GM18867 (cell line): ENCODE results near the gene ERC1.
"Not testable (repeated sequence)": the region's sequence is repeated elsewhere in the genome, so short reads cannot be mapped to it uniquely, and the experiment has no call there.

Source experiments
- ATAC-seq: cut with Tn5 transposase; IDR thresholded peaks from one replicate; pipeline ENCODE4 v1.9.1; 2021; ENCODE audit warnings: mild to moderate bottlenecking, moderate library complexity; ENCODE audit not compliant: unreplicated experiment

ERC1 gene

DNA sequence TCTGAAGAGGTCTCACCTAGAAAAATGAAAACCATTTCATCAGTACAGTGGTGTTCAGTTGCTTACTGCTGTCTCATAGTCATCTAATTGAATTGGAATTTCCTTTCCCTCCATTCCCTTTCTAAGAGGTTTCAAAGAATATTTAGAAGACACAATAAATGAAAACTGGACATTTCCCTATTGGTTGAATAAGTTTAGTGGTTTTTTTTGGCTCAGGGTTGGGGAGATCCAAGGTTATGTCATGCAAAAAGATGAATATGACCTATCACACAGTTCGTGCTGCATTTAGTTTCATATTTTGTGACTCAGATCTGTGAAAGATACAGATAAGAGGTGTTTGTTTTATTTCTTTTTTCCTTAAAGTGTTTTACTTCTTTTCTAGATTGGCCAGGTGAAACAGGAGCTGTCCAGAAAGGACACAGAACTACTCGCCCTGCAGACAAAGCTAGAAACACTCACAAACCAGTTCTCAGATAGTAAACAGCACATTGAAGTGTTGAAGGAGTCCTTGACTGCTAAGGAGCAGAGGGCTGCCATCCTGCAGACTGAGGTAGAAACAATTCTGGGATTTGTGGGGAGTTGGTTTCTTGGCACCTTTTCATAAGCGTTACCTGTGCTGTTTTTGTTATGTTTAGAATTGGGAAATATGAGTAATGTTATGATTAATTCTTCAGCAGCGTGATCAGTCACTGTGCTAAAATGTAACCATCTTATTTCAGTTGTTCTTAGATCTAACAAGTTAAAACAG is 124.6 kb downstream of the ERC1 start:
- ATAC-seq: no peak

DNA sequence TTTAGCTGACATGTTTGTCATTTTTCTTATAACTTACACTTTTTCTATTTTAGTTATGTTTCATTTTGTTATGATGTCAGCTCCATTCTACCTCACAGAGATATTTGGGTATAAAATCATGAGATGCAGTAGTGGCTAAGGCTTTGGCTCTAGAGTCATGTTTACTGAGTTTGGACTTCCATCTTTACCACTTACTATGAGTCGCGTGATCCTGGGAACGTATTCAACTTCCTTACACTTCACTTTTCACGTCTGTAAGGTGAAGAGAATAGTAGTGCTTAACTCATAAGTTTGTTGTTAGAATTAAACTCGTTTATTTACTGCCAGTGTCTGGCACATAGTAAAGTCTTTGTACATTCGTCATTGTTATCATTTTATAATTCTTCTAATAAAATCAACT is 126.3 kb downstream of the ERC1 start:
- no peak for ATAC-seq

DNA sequence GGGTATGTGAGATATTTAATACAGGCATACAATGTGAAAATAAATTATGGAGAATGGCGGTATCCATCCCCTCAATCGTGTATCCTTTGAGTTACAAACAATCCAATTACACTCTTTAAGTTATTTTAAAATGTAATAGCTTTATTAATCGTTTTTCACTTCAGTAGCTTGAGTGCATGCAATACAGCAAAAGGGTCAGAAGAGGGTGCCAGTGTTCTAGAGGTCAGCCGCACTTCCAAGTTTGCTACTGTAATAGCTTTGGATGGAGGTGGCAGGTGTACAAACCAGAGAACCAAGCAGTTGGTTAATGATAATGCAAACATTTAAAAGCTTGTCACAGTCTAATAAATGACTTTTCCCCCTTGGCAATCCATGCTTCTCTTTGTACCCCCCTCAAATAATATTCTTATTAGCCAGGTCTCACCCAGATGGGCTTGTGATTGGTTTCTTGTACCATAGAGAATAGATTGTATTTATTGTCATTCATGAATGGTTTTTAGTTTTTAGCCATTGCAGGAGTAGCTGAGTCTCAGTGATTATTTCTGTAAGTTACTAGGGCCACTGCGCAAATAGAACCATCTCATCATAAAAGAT is 127.0 kb downstream of the ERC1 start:
- ATAC-seq: no peak

DNA sequence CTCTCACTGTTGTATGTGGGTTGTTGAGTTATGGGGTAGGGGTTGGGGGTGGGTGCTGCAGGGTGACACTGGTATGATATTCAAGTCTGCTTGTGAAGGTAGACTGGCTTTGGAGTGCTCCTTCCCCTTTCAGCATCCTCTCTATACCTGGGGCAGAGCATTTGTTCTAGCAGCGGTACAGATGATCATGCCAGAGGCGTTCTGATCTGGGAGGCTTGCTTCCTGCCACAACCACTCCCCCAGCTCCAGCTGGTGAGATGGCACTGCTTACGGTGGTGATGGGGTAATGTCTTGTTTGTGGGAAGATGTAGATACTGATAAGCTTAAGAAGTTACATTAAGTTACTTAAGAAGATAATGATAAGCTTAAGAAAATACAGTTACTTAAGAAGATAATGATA is 131.8 kb downstream of the ERC1 start:
- no peak for ATAC-seq

DNA sequence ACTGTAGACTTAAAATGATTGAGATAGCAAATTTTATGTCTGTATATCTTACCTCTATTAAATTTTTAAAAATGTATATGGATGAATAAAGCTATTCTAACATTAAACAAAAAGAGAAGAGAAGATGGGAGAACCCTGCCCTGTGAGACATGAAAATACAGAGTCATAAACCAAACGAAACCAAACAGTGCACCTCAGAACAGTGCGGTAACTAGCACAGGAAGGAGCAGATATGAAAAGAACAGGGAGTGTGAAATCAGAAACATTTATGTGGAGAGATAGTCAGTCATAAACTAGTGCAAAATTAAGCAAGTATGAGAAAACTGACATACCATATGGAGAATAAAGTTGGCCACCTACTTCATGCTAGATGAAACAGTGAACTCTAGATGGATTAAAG is 135.1 kb downstream of the ERC1 start:
- ATAC-seq: no peak

DNA sequence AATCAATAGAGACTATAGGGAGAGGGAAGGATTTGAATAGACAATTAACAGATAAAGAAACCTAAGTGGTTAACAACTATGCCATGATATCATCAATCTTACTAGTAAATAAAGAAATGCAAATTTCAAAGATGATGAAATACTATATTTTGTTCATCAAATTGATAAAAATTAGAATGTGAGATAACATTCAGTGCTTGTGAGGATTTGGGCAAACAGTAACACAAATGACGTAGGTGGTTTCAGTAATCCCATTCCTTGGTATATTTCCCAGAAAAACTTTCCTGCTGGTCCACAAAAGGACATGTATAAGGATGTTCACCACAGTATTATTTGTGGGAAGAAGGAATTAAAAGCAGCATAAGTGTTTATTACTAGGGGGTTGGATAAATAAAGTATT is 136.0 kb downstream of the ERC1 start:
- no peak for ATAC-seq

DNA sequence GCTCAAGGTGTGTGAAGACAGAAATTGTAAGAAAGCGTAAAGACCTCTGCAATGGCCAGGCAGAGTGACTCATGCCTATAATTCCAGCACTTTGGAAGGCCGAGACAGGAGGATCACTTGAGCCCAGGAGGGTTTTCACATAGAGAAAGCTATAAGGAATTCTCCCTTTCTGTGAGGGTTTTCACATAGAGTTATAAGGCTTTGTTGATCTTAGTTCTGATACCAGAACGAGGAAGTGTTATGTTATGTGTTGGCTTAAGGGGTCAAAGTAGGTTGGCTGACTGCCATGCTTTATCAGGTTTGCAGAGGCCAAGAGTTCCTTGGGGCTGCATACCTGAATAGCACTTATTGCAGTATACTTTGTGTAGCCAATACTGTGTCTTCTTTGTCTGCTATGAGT is 139.1 kb downstream of the ERC1 start:
- ATAC-seq: no peak

DNA sequence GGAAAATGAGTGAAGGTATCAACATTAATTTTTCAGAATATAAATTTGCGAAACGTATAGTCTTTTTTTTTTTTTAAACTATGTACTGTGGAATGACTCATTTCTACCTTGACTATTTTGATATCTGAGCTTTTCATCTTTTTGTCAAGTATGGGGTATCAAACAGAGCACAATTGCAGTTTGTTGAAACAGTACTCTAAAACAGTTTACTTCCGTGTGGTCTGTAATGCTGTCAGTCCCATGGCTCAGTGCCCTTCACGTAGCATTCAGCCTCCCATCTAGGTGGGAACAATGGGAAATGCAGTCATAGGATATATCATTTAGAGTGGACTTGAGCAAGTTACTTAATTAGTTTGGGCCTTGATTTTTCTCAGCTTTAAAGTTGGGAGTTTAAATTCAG is 139.5 kb downstream of the ERC1 start:
- no peak for ATAC-seq

DNA sequence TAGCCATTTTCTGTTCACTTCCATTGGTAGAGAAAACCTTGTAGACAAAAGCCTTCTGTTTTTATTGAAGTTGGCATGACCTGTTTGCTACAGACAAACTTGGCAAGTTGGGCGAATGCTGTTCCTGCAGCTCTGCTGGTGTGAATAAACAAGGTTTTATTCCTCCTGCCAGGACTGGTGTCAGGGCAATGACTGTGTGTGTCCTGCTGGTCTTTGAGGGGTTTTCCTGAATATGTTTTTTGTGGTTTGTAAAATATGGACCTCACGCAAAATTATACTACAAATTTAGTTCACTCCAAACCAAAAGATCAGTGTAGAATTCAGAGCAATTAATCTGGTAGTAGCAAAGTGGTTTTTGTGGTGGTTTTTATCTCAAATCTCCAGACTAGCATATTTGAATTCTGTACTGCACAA is 140.8 kb downstream of the ERC1 start:
- ATAC-seq: no peak

DNA sequence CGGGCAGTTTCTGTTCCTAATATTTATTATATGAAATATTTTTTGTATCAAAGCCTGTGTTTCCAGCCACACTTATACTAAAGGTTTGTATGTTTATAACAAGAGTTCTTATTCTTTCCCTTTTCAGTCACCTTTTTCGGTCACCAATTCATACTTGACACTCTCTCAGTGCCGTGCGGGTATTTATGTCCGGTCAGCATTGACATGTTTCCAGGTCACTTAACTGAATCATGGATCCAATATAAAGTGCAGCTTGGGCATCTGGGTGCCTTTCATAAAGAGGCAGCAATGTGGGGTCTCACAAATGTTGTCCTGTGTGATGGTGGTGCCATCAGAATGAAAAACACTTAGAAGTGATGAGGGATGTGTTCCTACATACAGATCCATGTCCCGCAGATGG is 141.3 kb downstream of the ERC1 start:
- no peak for ATAC-seq

DNA sequence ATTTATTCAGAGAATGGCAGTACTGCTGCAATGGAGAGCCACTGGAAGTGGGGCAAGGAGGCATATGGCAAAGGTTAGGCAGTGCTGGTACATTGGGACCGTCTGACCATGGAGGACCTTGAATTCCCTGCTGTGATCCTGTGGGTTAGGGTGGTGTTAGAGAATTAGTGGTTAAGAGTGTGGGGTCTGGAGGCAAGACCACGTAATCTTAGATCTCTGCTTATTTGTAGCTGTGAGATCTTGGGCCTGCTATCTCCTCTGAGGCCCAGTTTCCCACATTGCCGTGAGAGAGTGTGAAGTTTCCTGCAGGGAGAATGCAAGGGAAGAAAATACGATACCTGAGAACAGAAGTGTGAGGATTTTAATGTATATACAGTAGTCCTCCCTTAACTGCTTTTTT is 147.7 kb downstream of the ERC1 start:
- no peak for ATAC-seq

DNA sequence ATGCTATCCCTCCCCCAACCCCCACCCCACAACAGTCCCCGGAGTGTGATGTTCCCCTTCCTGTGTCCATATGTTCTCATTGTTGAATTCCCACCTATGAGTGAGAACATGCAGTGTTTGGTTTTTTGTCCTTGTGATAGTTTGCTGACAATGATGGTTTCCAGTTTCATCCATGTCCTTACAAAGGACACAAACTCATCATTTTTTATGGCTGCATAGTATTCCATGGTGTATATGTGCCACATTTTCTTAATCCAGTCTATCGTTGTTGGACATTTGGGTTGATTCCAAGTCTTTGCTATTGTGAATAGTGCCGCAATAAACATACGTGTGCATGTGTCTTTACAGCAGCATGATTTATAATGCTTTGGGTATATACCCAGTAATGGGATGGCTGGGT is 155.7 kb downstream of the ERC1 start:
- not testable (repeated sequence) for ATAC-seq

DNA sequence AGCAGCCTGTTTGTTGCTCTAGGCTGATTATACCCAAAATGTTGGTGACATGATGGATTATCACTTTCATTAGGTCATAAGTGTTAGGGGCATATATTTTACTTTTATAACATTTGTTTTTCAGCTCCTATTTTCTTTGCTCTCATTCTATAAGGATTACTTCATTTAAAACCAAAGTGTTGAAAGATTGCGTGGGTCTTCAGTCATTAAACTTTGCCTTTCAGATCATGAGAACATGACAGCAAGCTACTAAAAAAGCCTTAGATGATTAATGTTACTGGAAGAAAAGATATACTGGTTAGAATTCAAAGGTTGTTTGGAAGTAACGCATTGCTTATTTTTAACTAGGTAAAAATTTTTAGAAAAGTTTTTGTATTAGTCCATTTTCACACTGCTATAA is 156.8 kb downstream of the ERC1 start:
- no peak for ATAC-seq

DNA sequence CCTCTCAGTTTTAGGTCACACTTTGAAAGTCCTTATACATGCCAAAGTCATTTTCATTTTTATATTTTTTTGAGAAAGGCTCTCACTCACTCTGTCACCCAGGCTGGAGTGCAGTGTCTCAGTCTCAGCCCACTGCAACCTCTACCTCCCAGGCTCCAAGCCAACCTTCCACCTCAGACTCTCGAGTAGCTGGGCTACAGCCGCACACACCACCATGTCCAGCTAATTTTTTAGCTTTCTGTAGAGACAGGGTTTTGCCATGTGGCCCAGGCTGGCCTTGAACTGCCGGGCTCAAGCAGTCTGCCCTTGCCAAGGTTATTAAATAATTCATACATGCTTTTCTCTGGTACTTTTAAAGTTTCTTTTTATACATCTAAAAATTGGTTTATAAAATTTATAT is 166.0 kb downstream of the ERC1 start:
- ATAC-seq: no peak

DNA sequence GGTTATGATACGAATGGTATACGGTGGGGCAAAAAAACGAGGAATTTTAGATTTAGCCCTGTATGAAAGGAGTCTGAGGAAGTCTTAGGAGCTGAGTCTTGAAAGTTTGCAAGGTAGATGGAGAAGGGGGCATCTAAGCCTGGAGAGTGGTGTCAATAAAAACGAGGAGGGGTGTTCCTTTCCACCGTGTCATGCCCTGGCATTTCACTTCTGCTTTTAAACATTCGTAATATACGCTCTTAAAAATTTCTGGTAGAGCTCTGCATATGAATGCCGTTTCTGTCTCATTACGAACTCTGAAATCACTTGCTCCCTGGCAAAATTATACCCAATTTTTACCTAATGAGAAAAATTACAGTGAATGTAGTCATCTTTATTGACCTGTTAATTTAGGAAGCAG is 170.2 kb downstream of the ERC1 start:
- ATAC-seq: no peak

DNA sequence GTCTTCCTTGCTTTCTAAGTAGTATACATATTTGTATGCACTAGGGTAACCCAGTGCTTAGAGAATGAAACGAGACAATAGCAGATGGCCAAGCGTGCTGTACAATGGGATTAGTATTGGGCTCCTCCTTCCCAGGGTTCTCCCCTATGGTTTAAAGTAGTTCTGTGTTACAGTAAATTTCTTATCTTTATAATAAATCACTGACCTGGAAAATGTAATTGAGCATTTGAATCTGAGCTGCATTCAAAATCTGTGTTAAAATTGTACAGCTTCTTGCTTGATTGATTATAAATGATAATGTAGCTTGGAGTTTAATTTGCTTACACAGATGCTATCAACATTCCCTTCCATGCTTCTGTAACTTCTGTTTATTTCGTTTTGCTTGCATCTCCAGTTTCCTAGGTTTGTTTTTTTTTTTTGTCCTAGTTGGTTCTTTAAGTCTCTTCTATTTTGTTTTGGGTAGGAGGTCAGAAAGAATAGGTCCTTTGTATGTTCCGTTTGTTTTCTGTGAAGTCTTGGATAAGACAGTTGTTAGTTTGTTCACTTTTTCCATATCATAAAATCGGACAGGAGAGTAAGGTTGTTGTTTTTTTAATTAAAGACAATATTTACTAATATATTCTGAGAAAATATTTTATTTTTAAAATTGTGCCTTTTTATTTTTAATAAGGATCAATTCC is 171.2 kb downstream of the ERC1 start:
- no peak for ATAC-seq

DNA sequence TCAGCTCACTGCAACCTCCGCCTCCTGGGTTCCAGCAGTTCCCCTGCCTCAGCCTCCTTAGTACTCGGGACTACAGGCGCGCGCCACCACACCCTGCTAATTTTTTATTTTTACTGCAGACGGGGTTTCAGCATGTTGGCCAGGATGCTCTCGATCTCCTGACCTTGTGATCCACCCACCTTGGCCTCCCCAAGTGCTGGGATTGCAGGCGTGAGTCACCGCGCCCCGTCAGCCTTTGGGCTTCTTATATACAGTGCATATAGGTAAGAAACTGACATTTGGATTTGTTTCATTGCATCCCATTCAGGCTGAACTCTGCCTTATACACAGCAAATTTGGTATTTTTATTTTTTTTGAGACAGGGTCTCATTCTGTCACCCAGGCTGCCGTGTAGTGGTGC is 176.8 kb downstream of the ERC1 start:
- ATAC-seq: no peak

DNA sequence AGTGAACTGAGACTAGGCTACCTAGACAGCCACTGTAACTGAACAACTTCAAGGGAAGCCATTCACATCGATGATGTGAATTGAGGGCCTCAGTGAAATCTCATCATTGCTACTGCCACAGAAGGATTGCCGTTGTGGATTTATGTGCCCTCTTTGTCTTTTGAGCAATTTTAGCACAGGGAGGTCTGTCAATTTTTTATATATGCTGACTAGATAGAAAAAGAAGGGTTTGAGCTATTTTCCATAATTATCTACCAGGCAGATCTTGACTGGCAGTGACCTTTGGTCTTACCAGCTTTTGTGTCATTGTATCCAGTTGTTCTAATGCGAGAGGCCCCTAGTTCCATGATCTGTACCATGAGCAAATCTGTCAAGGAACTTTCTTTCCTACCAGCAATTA is 179.4 kb downstream of the ERC1 start:
- ATAC-seq: no peak

DNA sequence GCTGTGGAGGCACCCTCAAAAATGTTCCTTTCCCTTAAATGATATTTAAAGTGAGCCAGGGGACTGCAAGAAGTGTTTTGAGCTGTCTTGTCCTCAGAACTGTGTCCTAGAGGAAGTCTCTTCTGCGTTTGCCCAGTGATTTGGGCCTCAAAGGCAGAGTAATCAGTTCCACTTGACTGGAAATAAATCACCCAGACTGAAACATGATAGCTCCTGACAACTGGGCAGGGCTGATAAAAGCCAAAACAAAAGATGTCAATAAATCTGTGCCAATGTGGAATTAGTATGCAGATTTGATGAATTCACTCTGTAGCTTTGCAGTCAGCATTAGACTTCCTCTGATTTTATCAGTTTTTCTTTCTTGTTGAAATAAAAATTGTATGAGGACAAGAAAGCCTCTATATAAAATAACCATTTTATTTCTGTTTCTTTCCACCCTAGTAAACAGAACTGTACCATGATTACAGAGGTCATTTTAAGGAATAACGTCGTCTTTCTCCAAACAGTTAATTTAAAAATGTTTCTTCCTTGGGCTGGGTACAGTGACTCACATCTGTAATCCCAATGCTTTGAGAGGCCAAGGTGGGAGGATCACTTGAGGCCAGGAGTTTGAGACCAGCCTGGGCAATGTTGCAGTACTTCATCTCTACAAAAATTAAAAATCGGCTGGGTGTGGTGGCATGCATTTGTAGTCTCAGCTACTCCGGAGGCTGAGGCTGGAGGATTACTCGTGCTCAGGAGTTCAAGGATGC is 180.8 kb downstream of the ERC1 start:
- ATAC-seq: no peak

DNA sequence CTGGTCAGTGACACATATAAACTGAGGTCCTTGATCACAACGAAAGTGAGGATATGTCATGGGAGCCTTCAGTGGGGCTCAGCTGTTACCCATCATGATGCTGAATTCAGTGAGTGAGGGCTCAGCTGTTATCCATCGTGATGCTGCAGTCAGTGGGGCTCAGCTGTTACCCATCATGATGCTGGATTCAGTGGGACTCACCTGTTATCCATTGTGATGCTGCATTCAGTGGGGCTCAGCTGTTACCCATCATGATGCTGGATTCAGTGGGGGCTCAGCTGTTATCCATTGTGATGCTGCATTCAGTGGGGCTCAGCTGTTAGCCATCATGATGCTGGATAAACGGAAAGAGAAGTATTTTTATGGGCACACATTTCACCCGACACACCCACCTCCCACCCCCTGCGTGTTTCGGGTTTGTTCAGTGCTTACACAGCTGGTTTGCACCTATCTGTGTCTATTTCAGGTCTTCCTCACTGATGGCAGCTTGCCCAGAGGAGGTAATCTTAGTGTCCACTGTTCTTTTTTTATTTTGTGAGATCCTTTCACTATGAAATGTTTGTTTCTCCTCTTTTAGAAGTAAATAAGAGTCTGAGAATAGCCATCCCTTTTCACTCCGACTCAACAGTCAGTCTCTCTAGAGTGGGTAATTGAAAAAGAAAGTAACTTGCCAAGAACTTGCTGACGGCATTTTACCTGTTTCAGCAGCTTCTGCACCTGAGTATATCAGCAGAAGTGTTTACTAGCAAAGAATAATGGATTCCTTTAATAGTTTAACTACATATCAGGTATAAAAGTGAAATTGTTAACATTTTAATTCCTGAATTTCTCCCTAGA is 183.0 kb downstream of the ERC1 start:
- peak; percentile 68 for ATAC-seq

DNA sequence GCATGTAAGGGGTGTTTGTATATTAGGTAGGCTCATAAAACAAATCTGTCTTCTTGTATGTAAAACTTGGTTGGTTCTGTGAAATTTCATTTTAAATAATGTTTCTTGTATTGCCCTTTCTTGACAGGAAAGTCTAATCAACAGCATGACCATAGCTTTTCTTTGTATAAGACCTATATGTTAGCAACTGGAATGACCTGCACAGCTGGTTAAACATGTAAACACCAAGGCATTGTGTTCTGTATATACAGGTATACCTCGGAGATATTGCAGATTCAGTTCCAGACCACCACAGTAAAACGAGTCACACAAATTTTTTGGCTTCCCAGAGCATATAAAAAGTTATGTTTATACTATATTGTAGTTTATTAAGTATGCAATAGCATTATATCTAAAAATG is 183.6 kb downstream of the ERC1 start:
- ATAC-seq: no peak
